HepG2 (cell line): ENCODE results near the gene PACSIN1. TPM values are rescaled to one million over a fixed set of nuclear protein-coding genes. Genes with fewer than 3 reads are reported as not detected.

Source experiments
- ATAC-seq: fragments of 200-7000 bp; cut with Tn5 transposase; 3 replicates; pipeline ENCODE4 v1.9.1; 2020; ENCODE audit warnings: mild to moderate bottlenecking, moderate library complexity
- BruUV-seq: library from RNA; stranded (reverse); fragments of 400-500 nt; replicated peaks from 2 replicates; lab custom pipeline; 2021; lab: Mats Ljungman, UMichigan
- CTCF ChIA-PET: fragments of 300-600 bp; formaldehyde crosslinking; extraction: SDS; loops from one replicate; lab custom pipeline; 2021; ENCODE audit warnings: low total read pairs, inconsistent platforms, low intra/inter-chr PET ratio; lab: Yijun Ruan, JAX
- POLR2A ChIA-PET: fragments of 350-600 bp; sonication (Branson Sonifier 250); formaldehyde crosslinking; loops from one replicate; lab custom pipeline; 2020; ENCODE audit warnings: antibody characterized with exemption, inconsistent platforms; lab: Yijun Ruan, JAX
- DNase-seq: peaks from one replicate; pipeline ENCODE4 v3.0.0-alpha.2; 2015; ENCODE audit warnings: low spot score
- FAIRE-seq: peaks from 3 replicates; lab custom pipeline; 2011; peaks lifted over from hg19 to GRCh38; lab: Jason Lieb, UNC
- H2AFZ ChIP-seq: one replicate; pipeline ENCODE4 v1.6.1; 2011; ENCODE audit warnings: low read length, inconsistent platforms
- H3K27ac ChIP-seq: fragments of 300-600 bp; 3 replicates; pipeline ENCODE4 v1.8.0; 2011; ENCODE audit warnings: mixed run types, mild to moderate bottlenecking, mixed read lengths, low read length, inconsistent platforms; ENCODE audit not compliant: insufficient read depth; ENCODE audit errors: extremely low read length
- H3K27me3 ChIP-seq, 2 experiments: fragments of 200-600 bp in 1 of 2; 2 replicates in 1 of 2; 3 replicates in 1 of 2; pipeline versions ENCODE4 v1.6.0 to v1.8.0; 2011; ENCODE audit warnings: low read length in 2 of 2, mild to moderate bottlenecking in 2 of 2, moderate library complexity in 2 of 2, inconsistent platforms in 1 of 2; ENCODE audit not compliant: insufficient read depth in 2 of 2, control insufficient read depth in 1 of 2
- H3K36me3 ChIP-seq, 2 experiments: fragments of 200-600 bp in 1 of 2; replicated peaks in 1 of 2; 2 replicates in 1 of 2; 3 replicates in 1 of 2; pipeline versions ENCODE4 v1.5.1 to v1.8.0; 2011; ENCODE audit warnings: low read length in 2 of 2, inconsistent platforms in 1 of 2; ENCODE audit not compliant: insufficient read depth in 2 of 2, control insufficient read depth in 1 of 2
- H3K4me1 ChIP-seq: 2 replicates; pipeline ENCODE4 v1.5.1; 2012; ENCODE audit warnings: low read length, inconsistent platforms; ENCODE audit not compliant: insufficient read depth
- H3K4me2 ChIP-seq: 2 replicates; pipeline ENCODE4 v1.6.0; 2011; ENCODE audit warnings: low read depth, low read length, inconsistent platforms
- H3K4me3 ChIP-seq, 3 experiments: fragments of 200-600 bp in 1 of 3; sonication (generic), shearing (Covaris generic) in 1 of 3; replicated peaks in 1 of 3; 2 replicates each; pipeline ENCODE4 v1.5.1; 2011 to 2016; ENCODE audit warnings: low read length in 3 of 3, inconsistent platforms in 2 of 3, low read depth in 2 of 3, mild to moderate bottlenecking in 2 of 3, control low read depth in 1 of 3, mixed read lengths in 1 of 3; ENCODE audit not compliant: insufficient read depth in 1 of 3
- H3K79me2 ChIP-seq: one replicate; pipeline ENCODE4 v1.6.1; 2011; ENCODE audit warnings: low read length, inconsistent platforms; ENCODE audit not compliant: insufficient read depth
- H3K9ac ChIP-seq: 2 replicates; pipeline ENCODE4 v1.6.0; 2011; ENCODE audit warnings: mild to moderate bottlenecking, low read depth, low read length, inconsistent platforms; ENCODE audit not compliant: insufficient read depth
- H3K9me3 ChIP-seq: 2 replicates; pipeline ENCODE4 v1.5.1; 2012; ENCODE audit warnings: mild to moderate bottlenecking, low read length
- H4K20me1 ChIP-seq: 2 replicates; pipeline ENCODE4 v1.6.0; 2011; ENCODE audit warnings: inconsistent platforms, mild to moderate bottlenecking, low read length, moderate library complexity; ENCODE audit not compliant: insufficient read depth
- ATAD3A ChIP-seq: sonication (generic); formaldehyde crosslinking; IDR thresholded peaks from 2 replicates; pipeline ENCODE4 v1.4.0; 2020; ENCODE audit warnings: missing genetic modification reagents
- CEBPB ChIP-seq: IDR thresholded peaks from 2 replicates; pipeline ENCODE4 v1.6.1; 2011; ENCODE audit warnings: low read depth, low read length, improper control_type of control experiment, borderline replicate concordance
- EP300 ChIP-seq, 3 experiments: sonication (generic) in 1 of 3; formaldehyde crosslinking in 1 of 3; IDR thresholded peaks; 2 replicates each; pipeline versions ENCODE4 v1.5.1 to v1.6.1; 2011 to 2020; ENCODE audit warnings: low read depth in 2 of 3, low read length in 2 of 3, borderline replicate concordance in 1 of 3, improper control_type of control experiment in 1 of 3, mild to moderate bottlenecking in 1 of 3, missing genetic modification reagents in 1 of 3, moderate library complexity in 1 of 3
- FOXJ3 ChIP-seq: sonication (generic); formaldehyde crosslinking; IDR thresholded peaks from 2 replicates; pipeline ENCODE4 v1.4.0; 2020; ENCODE audit warnings: missing genetic modification reagents, mild to moderate bottlenecking, borderline replicate concordance
- NCOA5 ChIP-seq: sonication (generic); formaldehyde crosslinking; IDR thresholded peaks from 2 replicates; pipeline ENCODE4 v1.4.0; 2020; ENCODE audit warnings: missing genetic modification reagents
- PCBP2 ChIP-seq: fragments of 200-400 bp; formaldehyde crosslinking; optimal IDR thresholded peaks from 2 replicates; pipeline ENCODE3; 2018; ENCODE audit warnings: low read length, low read depth; ENCODE audit not compliant: poor library complexity, severe bottlenecking
- REL ChIP-seq: sonication (generic); formaldehyde crosslinking; conservative IDR thresholded peaks from 2 replicates; pipeline ENCODE4 v1.8.0; 2022; ENCODE audit warnings: mild to moderate bottlenecking, missing genetic modification reagents, moderate library complexity
- RNF2 ChIP-seq: fragments of 450-650 bp; conservative IDR thresholded peaks from 2 replicates; pipeline ENCODE4 v1.6.1; 2016; ENCODE audit warnings: low read depth
- SNAPC5 ChIP-seq: sonication (generic); formaldehyde crosslinking; IDR thresholded peaks from 2 replicates; pipeline ENCODE4 v1.8.1; 2023; ENCODE audit warnings: mild to moderate bottlenecking, missing genetic modification reagents, borderline replicate concordance
- SP4 ChIP-seq: sonication (generic); formaldehyde crosslinking; IDR thresholded peaks from 2 replicates; pipeline ENCODE4 v1.8.1; 2023; ENCODE audit warnings: mild to moderate bottlenecking, missing genetic modification reagents
- ZNF136 ChIP-seq: sonication (generic); formaldehyde crosslinking; IDR thresholded peaks from 2 replicates; pipeline ENCODE4 v1.8.1; 2022; ENCODE audit warnings: low read depth, mild to moderate bottlenecking, moderate library complexity, missing genetic modification reagents
- ZNF446 ChIP-seq: sonication (generic); formaldehyde crosslinking; IDR thresholded peaks from 2 replicates; pipeline ENCODE4 v1.5.0; 2020; ENCODE audit warnings: mild to moderate bottlenecking, missing genetic modification reagents
- ZNF460 ChIP-seq: sonication (generic); formaldehyde crosslinking; IDR thresholded peaks from 2 replicates; pipeline ENCODE4 v1.5.1; 2020; ENCODE audit warnings: missing genetic modification reagents, mild to moderate bottlenecking, borderline replicate concordance
- ZNF629 ChIP-seq: sonication (generic); formaldehyde crosslinking; conservative IDR thresholded peaks from 2 replicates; pipeline ENCODE4 v1.5.0; 2020; ENCODE audit warnings: missing genetic modification reagents
- ZNF704 ChIP-seq: sonication (generic); formaldehyde crosslinking; IDR thresholded peaks from 2 replicates; pipeline ENCODE4 v1.8.1; 2023; ENCODE audit warnings: mild to moderate bottlenecking, inconsistent platforms, moderate library complexity, missing genetic modification reagents, borderline replicate concordance
- WGBS: methylation state at CpG from one replicate; pipeline ENCODE4 v1.1.6; 2017; ENCODE audit warnings: low lambda C conversion rate; 5-methylcytosine and 5-hydroxymethylcytosine counted together
- in situ Hi-C: cut with HindIII; loops from 2 replicates; pipeline ENCODE4 v1.10.0; 2017; ENCODE audit warnings: low pct_unique_long_range_greater_than_20kb; ENCODE audit not compliant: extremely low pct_ligation_motif_present
- intact Hi-C: fragments of 100-400 bp; cut with micrococcal nuclease; formaldehyde crosslinking; loops from one replicate; pipeline ENCODE4 v1.10.0; 2022; ENCODE audit not compliant: unreplicated experiment
- polyA plus RNA-seq, 8 experiments: library from polyadenylated mRNA; depleted of rRNA in 3 of 8; stranded (reverse) in 7 of 8; unstranded in 1 of 8; fragments of >200 nt; fragmentation: Illumina TruSeq in 4 of 8; extraction: Trizol in 4 of 8; gene quantifications; 2 replicates each; pipeline versions ENCODE4 v1.2.1 to v1.2.3, GENCODE V29; 2011 to 2016; ENCODE audit warnings: low read depth in 4 of 8, missing spikeins in 1 of 8, mixed read lengths in 1 of 8; ENCODE audit not compliant: insufficient read depth in 1 of 8
- total RNA-seq, 5 experiments: library from RNA; depleted of rRNA; stranded (reverse); fragments of >200 nt; fragmentation: Illumina TruSeq; extraction: Trizol; gene quantifications; 2 replicates each; pipeline ENCODE4 v1.2.3, GENCODE V29; 2016; ENCODE audit warnings: low read depth in 1 of 5

Gene PACSIN1
- total and polyA plus RNA-seq, 2 of the 13 experiments (the other 11 are each of a cell fraction or from before 2014, with no cell fraction given), result not detected

- H3K4me1 ChIP-seq, result peaks cover 22% of the 10 kb centered on the region
Measured at GRCh38 chr6:34544776-34545471, 79.0 kb downstream of the PACSIN1 start.

More at GRCh38 chr6:34544776-34545471, 79.0 kb downstream of the PACSIN1 start:
- H3K27me3 ChIP-seq, result peaks cover 27 to 73% of the 10 kb centered on the region in 2 experiments
- no peak overlapping the region for H3K4me3 ChIP-seq
- FAIRE-seq (no peak), DNase-seq (no peak), ATAC-seq (0 out of 3 replicates have a peak, but pooled peaks have one; percentile 4)
- no peak for TF ChIP-seq FOXJ3 (CRISPR knock-in tag)
- TF ChIP-seq ZNF446 (CRISPR knock-in tag), result no peak
- peak; percentile 82 for TF ChIP-seq ZNF629 (CRISPR knock-in tag)
- no peak for TF ChIP-seq ZNF704 (CRISPR knock-in tag)
- TF ChIP-seq RNF2, result no peak
- no peak for TF ChIP-seq REL (CRISPR knock-in tag)
- TF ChIP-seq PCBP2, result no peak
- no peak for TF ChIP-seq ATAD3A (CRISPR knock-in tag)
- no peak for TF ChIP-seq SP4 (CRISPR knock-in tag)
- TF ChIP-seq ZNF136 (CRISPR knock-in tag), result no peak
- TF ChIP-seq NCOA5 (CRISPR knock-in tag), result no peak
- TF ChIP-seq CEBPB, result 0 out of 2 replicates have a peak, but pooled peaks have one; percentile 33
- no peak for TF ChIP-seq SNAPC5 (CRISPR knock-in tag)
- no peak for TF ChIP-seq ZNF460
- no peak for TF ChIP-seq EP300 (IDR thresholded peaks at IDR 0.05; ENCODE audit: low read depth in 2 of 2, low read length in 2 of 2)
- TF ChIP-seq EP300 (CRISPR knock-in tag; IDR thresholded peaks at IDR 0.05; ENCODE audit: borderline replicate concordance), result no peak
- BruUV-seq, result no TSS peak
- H3K79me2 ChIP-seq, result no peaks in the 10 kb centered on the region
- no peaks in the 10 kb centered on the region for H3K9me3 ChIP-seq
- 20% methylated on average over 7 of the region's 13 CpGs for WGBS
- H4K20me1 ChIP-seq, result no peaks in the 10 kb centered on the region; the same call in 1 of the 2 replicates
- in situ Hi-C loops, result no loop called here
- H3K27ac ChIP-seq, result no peak overlapping the region
- H3K4me2 ChIP-seq, result no peak overlapping the region
- ChIA-PET CTCF (no interaction called here), POLR2A (no interaction called here)
- no peak overlapping the region for H2AFZ ChIP-seq
- no peaks in the 10 kb centered on the region for H3K36me3 ChIP-seq
- H3K9ac ChIP-seq, result no peak overlapping the region
- intact Hi-C loops, result no loop called here
